SU-DHL-6 (cell line): Measurements from ENCODE around the gene TNNI3K.

Experiments used
- EZH2phosphoT487 ChIP-seq: fragments of 200-600 bp; sonication (generic), shearing (Covaris generic); conservative IDR thresholded peaks from 2 replicates; pipeline ENCODE4 v1.6.1; 2018; ENCODE audit warnings: mild to moderate bottlenecking, antibody characterized with exemption, low read length, moderate library complexity, mixed read lengths
- TF ChIP-seq, protein P1 (sequence below): fragments of 200-600 bp; sonication (generic); IDR thresholded peaks from one replicate; pipeline ENCODE4 v1.5.1; 2017; ENCODE audit warnings: antibody characterized with exemption, mild to moderate bottlenecking, low read length, moderate library complexity; ENCODE audit not compliant: insufficient read depth, poor library complexity, severe bottlenecking

GRCh38 chr1:74317663-74318062, 82.5 kb downstream of the TNNI3K start:
- TF ChIP-seq EZH2phosphoT487: no peak
- TF ChIP-seq, protein P1, sequence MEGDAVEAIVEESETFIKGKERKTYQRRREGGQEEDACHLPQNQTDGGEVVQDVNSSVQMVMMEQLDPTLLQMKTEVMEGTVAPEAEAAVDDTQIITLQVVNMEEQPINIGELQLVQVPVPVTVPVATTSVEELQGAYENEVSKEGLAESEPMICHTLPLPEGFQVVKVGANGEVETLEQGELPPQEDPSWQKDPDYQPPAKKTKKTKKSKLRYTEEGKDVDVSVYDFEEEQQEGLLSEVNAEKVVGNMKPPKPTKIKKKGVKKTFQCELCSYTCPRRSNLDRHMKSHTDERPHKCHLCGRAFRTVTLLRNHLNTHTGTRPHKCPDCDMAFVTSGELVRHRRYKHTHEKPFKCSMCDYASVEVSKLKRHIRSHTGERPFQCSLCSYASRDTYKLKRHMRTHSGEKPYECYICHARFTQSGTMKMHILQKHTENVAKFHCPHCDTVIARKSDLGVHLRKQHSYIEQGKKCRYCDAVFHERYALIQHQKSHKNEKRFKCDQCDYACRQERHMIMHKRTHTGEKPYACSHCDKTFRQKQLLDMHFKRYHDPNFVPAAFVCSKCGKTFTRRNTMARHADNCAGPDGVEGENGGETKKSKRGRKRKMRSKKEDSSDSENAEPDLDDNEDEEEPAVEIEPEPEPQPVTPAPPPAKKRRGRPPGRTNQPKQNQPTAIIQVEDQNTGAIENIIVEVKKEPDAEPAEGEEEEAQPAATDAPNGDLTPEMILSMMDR: no peak
